ENCODE data around the gene GLT8D2.

GLT8D2 gene

GRCh38 chr12:103997286-103997900, 52.6 kb downstream of the GLT8D2 start:
- DNase-seq = no peak

GRCh38 chr12:103996595-103996994, 53.4 kb downstream of the GLT8D2 start:
- DNase-seq = no peak

- DNase-seq = no peak
Observed at GRCh38 chr12:103994235-103994634, 55.8 kb downstream of the GLT8D2 start.

GRCh38 chr12:103986829-103987228, 63.2 kb downstream of the GLT8D2 start:
- no peak for DNase-seq

- no peak for DNase-seq
Observed at GRCh38 chr12:103978384-103978982, 71.5 kb downstream of the GLT8D2 start.

- DNase-seq = no peak
Observed at GRCh38 chr12:103975368-103975767, 74.6 kb downstream of the GLT8D2 start.

- DNase-seq = no peak
Observed at GRCh38 chr12:103973909-103974308, 76.1 kb downstream of the GLT8D2 start.

GRCh38 chr12:103969391-103969790, 80.6 kb downstream of the GLT8D2 start:
- no peak for DNase-seq

- no peak for DNase-seq
Observed at GRCh38 chr12:103966736-103967135, 83.3 kb downstream of the GLT8D2 start.

GRCh38 chr12:103965590-103966504, 84.1 kb downstream of the GLT8D2 start, which contains the start of gene TDG:
Gene TDG (plus strand): TSS chr12:103965872. CDS start chr12:103966038, 166 bp downstream.
- peak; percentile 99 for DNase-seq

GRCh38 chr12:103965255-103965589, 84.8 kb downstream of the GLT8D2 start:
- DNase-seq = no peak

- no peak for DNase-seq
Observed at GRCh38 chr12:103964805-103965204, 85.2 kb downstream of the GLT8D2 start.

- DNase-seq = no peak
Observed at GRCh38 chr12:103962493-103962892, 87.5 kb downstream of the GLT8D2 start.

GRCh38 chr12:103960616-103961227, 89.3 kb downstream of the GLT8D2 start:
- DNase-seq = no peak

GRCh38 chr12:103958621-103959020, 91.4 kb downstream of the GLT8D2 start:
- DNase-seq = no peak

- no peak for DNase-seq
Observed at GRCh38 chr12:103957865-103958388, 92.1 kb downstream of the GLT8D2 start.

GRCh38 chr12:103956509-103957027, 93.4 kb downstream of the GLT8D2 start:
- DNase-seq = no peak

GRCh38 chr12:103955811-103956508, 94.0 kb downstream of the GLT8D2 start:
- DNase-seq = no peak

GRCh38 chr12:103952497-103952896, 97.5 kb downstream of the GLT8D2 start:
- DNase-seq = no peak

GRCh38 chr12:103948746-103949406, 101.1 kb downstream of the GLT8D2 start:
- DNase-seq = no peak

GRCh38 chr12:103947871-103948555, 102.0 kb downstream of the GLT8D2 start:
- DNase-seq = no peak

Data from stimulated activated CD4-positive, alpha-beta T cell treated with anti-CD3 and anti-CD28 coated beads, Interleukin-4, amount 100 ng/mL, for 24 hours (primary cell).